Stimulated activated CD4-positive, alpha-beta T cell treated with anti-CD3 and anti-CD28 coated beads, Interleukin-15, amount 100 ng/mL, for 1 hour (primary cell): ENCODE data around the gene TANK.
"Not testable (repeated sequence)": the region's sequence is repeated elsewhere in the genome, so short reads cannot be mapped to it uniquely, and the experiment has no call there.

Experiments
- DNase-seq, 2 donors: peaks; one replicate each; pipeline ENCODE4 v3.0.0-alpha.2; 2020; ENCODE audit warnings: low read depth in 1 of 2, low spot score in 1 of 2

TANK gene

GRCh38 chr2:161269111-161269510, 108.9 kb downstream of the TANK start:
- DNase-seq: no peak

GRCh38 chr2:161273038-161273760, 113.0 kb downstream of the TANK start:
- DNase-seq: no peak

GRCh38 chr2:161278564-161279229, 118.5 kb downstream of the TANK start:
- DNase-seq: not testable (repeated sequence)

GRCh38 chr2:161279230-161279815, 119.1 kb downstream of the TANK start:
- DNase-seq: not testable (repeated sequence)

GRCh38 chr2:161280906-161281323, 120.7 kb downstream of the TANK start:
- DNase-seq: peak; percentile 31 to 34

- DNase-seq: not testable (repeated sequence)
Measured at GRCh38 chr2:161281615-161282310, 121.5 kb downstream of the TANK start.

GRCh38 chr2:161282311-161282644, 122.0 kb downstream of the TANK start:
- not testable (repeated sequence) for DNase-seq

- no peak for DNase-seq
Measured at GRCh38 chr2:161283926-161284325, 123.7 kb downstream of the TANK start.
